ENCODE data around the gene NTSR1.

NTSR1 gene

GRCh38 chr20:62769346-62770071, 60.9 kb downstream of the NTSR1 start:
- no peak for DNase-seq (ENCODE audit: low read depth in 2 of 3, low spot score in 1 of 3)

- DNase-seq (ENCODE audit: low read depth in 2 of 3, low spot score in 1 of 3), result no peak
Measured at GRCh38 chr20:62770111-62770910, 61.7 kb downstream of the NTSR1 start.

- DNase-seq (ENCODE audit: low read depth in 2 of 3, low spot score in 1 of 3), result no peak
Measured at GRCh38 chr20:62770916-62771315, 62.3 kb downstream of the NTSR1 start.

GRCh38 chr20:62771396-62772102, 62.9 kb downstream of the NTSR1 start:
- no peak for DNase-seq (ENCODE audit: low read depth in 2 of 3, low spot score in 1 of 3)

- DNase-seq (ENCODE audit: low read depth in 2 of 3, low spot score in 1 of 3), result no peak
Measured at GRCh38 chr20:62772103-62772611, 63.5 kb downstream of the NTSR1 start.

- DNase-seq (ENCODE audit: low read depth in 2 of 3, low spot score in 1 of 3), result no peak
Measured at GRCh38 chr20:62772619-62772989, 64.0 kb downstream of the NTSR1 start.

GRCh38 chr20:62772990-62773844, 64.6 kb downstream of the NTSR1 start:
- no peak for DNase-seq (ENCODE audit: low read depth in 2 of 3, low spot score in 1 of 3)

- no peak for DNase-seq (ENCODE audit: low read depth in 2 of 3, low spot score in 1 of 3)
Measured at GRCh38 chr20:62773845-62774714, 65.4 kb downstream of the NTSR1 start.

GRCh38 chr20:62774762-62775161, 66.1 kb downstream of the NTSR1 start:
- no peak for DNase-seq (ENCODE audit: low read depth in 2 of 3, low spot score in 1 of 3)

- DNase-seq (ENCODE audit: low read depth in 2 of 3, low spot score in 1 of 3), result no peak
Measured at GRCh38 chr20:62775206-62775605, 66.6 kb downstream of the NTSR1 start.

- no peak for DNase-seq (ENCODE audit: low read depth in 2 of 3, low spot score in 1 of 3)
Measured at GRCh38 chr20:62776035-62776691, 67.5 kb downstream of the NTSR1 start.

GRCh38 chr20:62776692-62777527, 68.3 kb downstream of the NTSR1 start:
- DNase-seq (ENCODE audit: low read depth in 2 of 3, low spot score in 1 of 3), result peak; percentile 40 to 47 (median 45)

- no peak for DNase-seq (ENCODE audit: low read depth in 2 of 3, low spot score in 1 of 3)
Measured at GRCh38 chr20:62777528-62777830, 68.8 kb downstream of the NTSR1 start.

- DNase-seq (ENCODE audit: low read depth in 2 of 3, low spot score in 1 of 3), result no peak
Measured at GRCh38 chr20:62778058-62778457, 69.4 kb downstream of the NTSR1 start.

GRCh38 chr20:62778601-62779416, 70.2 kb downstream of the NTSR1 start:
- no peak for DNase-seq (ENCODE audit: low read depth in 2 of 3, low spot score in 1 of 3)

GRCh38 chr20:62779417-62779685, 70.7 kb downstream of the NTSR1 start:
- no peak for DNase-seq (ENCODE audit: low read depth in 2 of 3, low spot score in 1 of 3)

GRCh38 chr20:62780204-62780603, 71.6 kb downstream of the NTSR1 start:
- no peak for DNase-seq (ENCODE audit: low read depth in 2 of 3, low spot score in 1 of 3)

- DNase-seq (ENCODE audit: low read depth in 2 of 3, low spot score in 1 of 3), result no peak
Measured at GRCh38 chr20:62780696-62781095, 72.1 kb downstream of the NTSR1 start.

Measured in stimulated activated CD4-positive, alpha-beta T cell treated with anti-CD3 and anti-CD28 coated beads, Interleukin-12 subunit alpha, Interleukin-12 subunit beta, amount 100 ng/mL, for 48 hours (primary cell).